Measurements from ENCODE around the gene TFPI.

GRCh38 chr2:187485523-187485922 lies 68.7 kb downstream of the TFPI start:
- TF ChIP-seq CTCF (IDR thresholded peaks at IDR 0.05; ENCODE audit: poor library complexity): no peak
- TF ChIP-seq EZH2 (IDR thresholded peaks at IDR 0.05; ENCODE audit: borderline replicate concordance): no peak
- no peak for TF ChIP-seq EZH2phosphoT487 (IDR thresholded peaks at IDR 0.05; ENCODE audit: low read depth, severe bottlenecking, unreplicated experiment)

Data from hepatocyte (in vitro differentiated cells).